Measurements from ENCODE around the gene KHDC3L. TPM values are rescaled to one million over a fixed set of nuclear protein-coding genes. Genes with fewer than 3 reads are reported as not detected.

The KHDC3L gene
- total and polyA plus RNA-seq, 2 of the 13 experiments (the other 11 are each of a cell fraction or from before 2014, with no cell fraction given): not detected

DNA sequence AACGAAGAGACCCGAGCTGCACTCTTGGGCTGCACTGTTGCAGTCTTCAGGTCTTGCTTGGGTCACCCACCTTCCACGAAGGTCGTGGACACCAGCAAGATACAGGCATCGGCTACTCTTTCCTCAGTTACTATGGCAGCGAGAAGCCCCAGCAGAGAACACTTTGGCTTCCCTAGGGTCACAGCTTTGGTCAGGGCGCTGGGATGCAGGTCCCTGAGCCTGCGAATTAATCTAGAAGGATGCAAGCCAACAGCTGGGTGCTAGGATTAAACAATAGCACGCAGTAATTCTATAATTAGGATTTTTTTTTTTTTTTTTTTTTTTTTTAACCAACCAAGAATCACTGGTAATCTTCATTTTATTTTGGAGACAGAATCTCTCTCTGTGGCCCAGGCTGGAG, 2.1 kb downstream of the KHDC3L start:
- ChIA-PET POLR2A (no interaction called here), CTCF (ENCODE audit: low intra/inter-chr PET ratio, low total read pairs) (no interaction called here)

DNA sequence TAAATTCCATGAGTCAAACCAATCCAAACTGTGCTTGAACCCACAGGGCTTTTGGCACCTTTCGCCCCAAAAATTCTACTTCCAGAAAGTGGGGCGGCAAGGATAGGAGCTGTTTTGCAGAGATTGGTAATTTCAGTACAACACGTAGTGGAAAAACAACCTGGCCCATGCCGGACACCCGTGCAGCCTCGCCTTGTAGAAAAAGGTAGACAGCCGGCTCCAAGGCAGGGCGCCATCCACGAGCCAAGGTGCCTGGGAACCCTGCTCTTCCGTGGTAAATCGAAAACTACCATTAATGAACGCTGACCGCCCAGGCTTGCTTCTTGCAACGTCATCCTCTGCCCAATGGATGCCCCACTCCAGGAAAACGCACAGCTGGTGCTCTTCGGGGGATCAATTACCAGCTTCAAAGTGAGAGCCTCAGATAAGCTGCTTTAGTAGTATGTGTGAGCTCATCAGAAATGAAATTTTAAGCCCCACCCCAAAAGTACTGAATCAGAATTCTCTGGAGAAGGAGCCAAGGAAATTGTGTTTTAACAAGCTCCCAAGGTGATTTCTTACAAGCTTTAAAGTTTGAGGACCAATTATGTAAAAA, 5.4 kb downstream of the KHDC3L start:
- WGBS (ENCODE audit: low lambda C conversion rate): 25% methylated on average over 6 of the region's 16 CpGs
- Histone ChIP-seq H3K4me1 (ENCODE audit: insufficient read depth, low read length) (no peaks in the 10 kb centered on the region), H3K4me3 (replicated peaks in 1 of 3; ENCODE audit: insufficient read depth in 1 of 3, low read depth in 2 of 3, low read length in 3 of 3) (no peak overlapping the region), H3K27me3 (ENCODE audit: control insufficient read depth in 1 of 2, insufficient read depth in 2 of 2, low read length in 2 of 2) (peaks cover 0 to 27% of the 10 kb centered on the region in 2 experiments; a peak in 3 of 5 replicates), H3K4me2 (ENCODE audit: low read depth, low read length) (no peak overlapping the region), H2AFZ (ENCODE audit: low read length) (no peak overlapping the region), H3K27ac (ENCODE audit: extremely low read length, insufficient read depth, low read length) (no peak overlapping the region), H3K79me2 (ENCODE audit: insufficient read depth, low read length) (no peaks in the 10 kb centered on the region), H3K9ac (ENCODE audit: insufficient read depth, low read depth, low read length) (no peak overlapping the region), H4K20me1 (ENCODE audit: insufficient read depth, low read length) (no peaks in the 10 kb centered on the region), H3K36me3 (replicated peaks in 1 of 2; ENCODE audit: control insufficient read depth in 1 of 2, insufficient read depth in 2 of 2, low read length in 2 of 2) (no peaks in the 10 kb centered on the region), H3K9me3 (ENCODE audit: low read length) (0 out of 2 replicates have a peak, but pooled peaks cover 8% of the 10 kb centered on the region)
- FAIRE-seq (no peak), ATAC-seq (no peak), DNase-seq (ENCODE audit: low spot score) (no peak)
- in situ Hi-C loops (cut with HindIII; ENCODE audit: extremely low pct_ligation_motif_present, low pct_unique_long_range_greater_than_20kb) (no loop called here), intact Hi-C loops (cut with micrococcal nuclease; ENCODE audit: unreplicated experiment) (no loop called here)
- CTCF ChIA-PET (ENCODE audit: low intra/inter-chr PET ratio, low total read pairs): no interaction called here
- POLR2A ChIA-PET: no interaction called here
- no TSS peak for BruUV-seq (replicated peaks)
- TF ChIP-seq ZSCAN21 (CRISPR knock-in tag; IDR thresholded peaks at IDR 0.05; ENCODE audit: borderline replicate concordance) (no peak), GABPA (IDR thresholded peaks at IDR 0.05; ENCODE audit: low read depth, low read length) (no peak), GABPA (CRISPR knock-in tag; IDR thresholded peaks at IDR 0.05; ENCODE audit: low read depth) (no peak), HNRNPL (IDR thresholded peaks at IDR 0.05; ENCODE audit: low read depth, low read length) (no peak), ZNF775 (CRISPR knock-in tag; IDR thresholded peaks at IDR 0.05; ENCODE audit: borderline replicate concordance) (no peak), MED13 (CRISPR knock-in tag; IDR thresholded peaks at IDR 0.05) (no peak), ZC3H4 (CRISPR knock-in tag; IDR thresholded peaks at IDR 0.05; ENCODE audit: borderline replicate concordance) (no peak), PAX8 (CRISPR knock-in tag; IDR thresholded peaks at IDR 0.05; ENCODE audit: borderline replicate concordance) (no peak), TBX2 (CRISPR knock-in tag; IDR thresholded peaks at IDR 0.05; ENCODE audit: borderline replicate concordance) (no peak)
- TF ChIP-seq, protein P1, sequence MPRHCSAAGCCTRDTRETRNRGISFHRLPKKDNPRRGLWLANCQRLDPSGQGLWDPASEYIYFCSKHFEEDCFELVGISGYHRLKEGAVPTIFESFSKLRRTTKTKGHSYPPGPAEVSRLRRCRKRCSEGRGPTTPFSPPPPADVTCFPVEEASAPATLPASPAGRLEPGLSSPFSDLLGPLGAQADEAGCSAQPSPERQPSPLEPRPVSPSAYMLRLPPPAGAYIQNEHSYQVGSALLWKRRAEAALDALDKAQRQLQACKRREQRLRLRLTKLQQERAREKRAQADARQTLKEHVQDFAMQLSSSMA (CRISPR knock-in tag; IDR thresholded peaks at IDR 0.05): no peak
- TF ChIP-seq, protein P2, sequence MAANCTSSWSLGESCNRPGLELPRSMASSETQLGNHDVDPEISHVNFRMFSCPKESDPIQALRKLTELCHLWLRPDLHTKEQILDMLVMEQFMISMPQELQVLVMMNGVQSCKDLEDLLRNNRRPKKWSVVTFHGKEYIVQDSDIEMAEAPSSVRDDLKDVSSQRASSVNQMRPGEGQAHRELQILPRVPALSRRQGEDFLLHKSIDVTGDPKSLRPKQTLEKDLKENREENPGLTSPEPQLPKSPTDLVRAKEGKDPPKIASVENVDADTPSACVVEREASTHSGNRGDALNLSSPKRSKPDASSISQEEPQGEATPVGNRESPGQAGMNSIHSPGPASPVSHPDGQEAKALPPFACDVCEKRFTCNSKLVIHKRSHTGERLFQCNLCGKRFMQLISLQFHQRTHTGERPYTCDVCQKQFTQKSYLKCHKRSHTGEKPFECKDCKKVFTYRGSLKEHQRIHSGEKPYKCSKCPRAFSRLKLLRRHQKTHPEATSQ (CRISPR knock-in tag; IDR thresholded peaks at IDR 0.05; ENCODE audit: borderline replicate concordance): no peak

More for the DNA sequence above, 2.1 kb downstream of the KHDC3L start:
- Histone ChIP-seq H4K20me1 (ENCODE audit: insufficient read depth, low read length) (no peaks in the 10 kb centered on the region), H3K9ac (ENCODE audit: insufficient read depth, low read depth, low read length) (no peak overlapping the region), H3K9me3 (ENCODE audit: low read length) (no peaks in the 10 kb centered on the region), H2AFZ (ENCODE audit: low read length) (no peak overlapping the region), H3K4me3 (replicated peaks in 1 of 3; ENCODE audit: insufficient read depth in 1 of 3, low read depth in 2 of 3, low read length in 3 of 3) (no peak overlapping the region), H3K4me2 (ENCODE audit: low read depth, low read length) (no peak overlapping the region), H3K36me3 (replicated peaks in 1 of 2; ENCODE audit: control insufficient read depth in 1 of 2, insufficient read depth in 2 of 2, low read length in 2 of 2) (no peaks in the 10 kb centered on the region), H3K4me1 (ENCODE audit: insufficient read depth, low read length) (no peaks in the 10 kb centered on the region), H3K27ac (ENCODE audit: extremely low read length, insufficient read depth, low read length) (no peak overlapping the region), H3K27me3 (ENCODE audit: control insufficient read depth in 1 of 2, insufficient read depth in 2 of 2, low read length in 2 of 2) (peaks cover 0 to 30% of the 10 kb centered on the region in 2 experiments; a peak in 2 of 5 replicates), H3K79me2 (ENCODE audit: insufficient read depth, low read length) (no peaks in the 10 kb centered on the region)
- 13% methylated on average over 7 of the region's 9 CpGs for WGBS (ENCODE audit: low lambda C conversion rate)
- no peak for DNase-seq (ENCODE audit: low spot score)
- intact Hi-C loops (cut with micrococcal nuclease; ENCODE audit: unreplicated experiment): no loop called here
- no TSS peak for BruUV-seq (replicated peaks)
- TF ChIP-seq ZFP62 (CRISPR knock-in tag; IDR thresholded peaks at IDR 0.05) (no peak), CHCHD3 (CRISPR knock-in tag; IDR thresholded peaks at IDR 0.05) (no peak), GTF2F1 (IDR thresholded peaks at IDR 0.05; ENCODE audit: low read length) (no peak), ZNF790 (CRISPR knock-in tag; IDR thresholded peaks at IDR 0.05; ENCODE audit: borderline replicate concordance) (no peak), HDAC2 (CRISPR knock-in tag; IDR thresholded peaks at IDR 0.05) (no peak), ZNF253 (CRISPR knock-in tag; IDR thresholded peaks at IDR 0.05; ENCODE audit: borderline replicate concordance) (no peak)
- TF ChIP-seq, protein P3, sequence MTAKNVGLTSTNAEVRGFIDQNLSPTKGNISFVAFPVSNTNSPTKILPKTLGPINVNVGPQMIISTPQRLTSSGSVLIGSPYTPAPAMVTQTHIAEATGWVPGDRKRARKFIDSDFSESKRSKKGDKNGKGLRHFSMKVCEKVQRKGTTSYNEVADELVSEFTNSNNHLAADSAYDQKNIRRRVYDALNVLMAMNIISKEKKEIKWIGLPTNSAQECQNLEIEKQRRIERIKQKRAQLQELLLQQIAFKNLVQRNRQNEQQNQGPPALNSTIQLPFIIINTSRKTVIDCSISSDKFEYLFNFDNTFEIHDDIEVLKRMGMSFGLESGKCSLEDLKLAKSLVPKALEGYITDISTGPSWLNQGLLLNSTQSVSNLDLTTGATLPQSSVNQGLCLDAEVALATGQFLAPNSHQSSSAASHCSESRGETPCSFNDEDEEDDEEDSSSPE (CRISPR knock-in tag; IDR thresholded peaks at IDR 0.05): no peak
- FAIRE-seq: no peak
- in situ Hi-C loops (cut with HindIII; ENCODE audit: extremely low pct_ligation_motif_present, low pct_unique_long_range_greater_than_20kb): no loop called here
- no peak for ATAC-seq
